KMS-11 (cell line): ENCODE results near the gene SPEM3.

ENCODE experiments used
- H2AFZ ChIP-seq: fragments of 200-600 bp; sonication (generic); 2 replicates; pipeline ENCODE4 v1.6.1; 2016; ENCODE audit warnings: antibody characterized with exemption, mixed run types, low read depth
- H3K27ac ChIP-seq: fragments of 200-600 bp; sonication (generic); 2 replicates; pipeline ENCODE4 v1.6.1; 2016; ENCODE audit warnings: mild to moderate bottlenecking, mixed run types
- H3K27me3 ChIP-seq: fragments of 200-600 bp; sonication (generic); 2 replicates; pipeline ENCODE4 v1.6.1; 2017; ENCODE audit warnings: mild to moderate bottlenecking, low read depth, mixed run types, moderate library complexity; ENCODE audit not compliant: insufficient read depth
- H3K36me3 ChIP-seq: fragments of 200-600 bp; sonication (generic); 2 replicates; pipeline ENCODE4 v1.6.1; 2017; ENCODE audit warnings: mild to moderate bottlenecking, mixed run types; ENCODE audit not compliant: insufficient read depth
- H3K4me1 ChIP-seq: fragments of 200-600 bp; sonication (generic); 2 replicates; pipeline ENCODE4 v1.6.1; 2016; ENCODE audit warnings: mild to moderate bottlenecking, low read depth, mixed run types; ENCODE audit not compliant: poor library complexity, severe bottlenecking
- H3K4me2 ChIP-seq: fragments of 200-600 bp; sonication (generic); 2 replicates; pipeline ENCODE4 v1.7.0; 2016; ENCODE audit warnings: mild to moderate bottlenecking, mixed run types
- H3K4me3 ChIP-seq: fragments of 200-600 bp; sonication (generic); IDR thresholded peaks from 2 replicates; pipeline ENCODE4 v1.6.1; 2017; ENCODE audit warnings: low read depth, low read length, mixed read lengths; ENCODE audit not compliant: insufficient read depth
- H3K79me2 ChIP-seq: fragments of 200-600 bp; sonication (generic); 2 replicates; pipeline ENCODE4 v1.6.1; 2016; ENCODE audit warnings: low read depth, mixed run types; ENCODE audit not compliant: insufficient read depth
- H3K9ac ChIP-seq: fragments of 200-600 bp; sonication (generic); 2 replicates; pipeline ENCODE4 v1.6.1; 2016; ENCODE audit warnings: mild to moderate bottlenecking, mixed run types
- H4K20me1 ChIP-seq: fragments of 200-600 bp; sonication (generic); 2 replicates; pipeline ENCODE4 v1.6.1; 2016; ENCODE audit warnings: mild to moderate bottlenecking, mixed run types; ENCODE audit not compliant: insufficient read depth
- CTCF ChIP-seq: fragments of 200-600 bp; sonication (generic); conservative IDR thresholded peaks from 2 replicates; pipeline ENCODE4 v1.6.1; 2017; ENCODE audit warnings: low read depth, mild to moderate bottlenecking, antibody characterized with exemption, low read length, moderate library complexity, mixed read lengths

The SPEM3 gene

GRCh38 chr17:7403043-7403726 is 25.5 kb upstream of the SPEM3 start:
- H3K9ac ChIP-seq, result no peak overlapping the region
- no peak overlapping the region for H3K27ac ChIP-seq
- H3K4me1 ChIP-seq, result no peaks in the 10 kb centered on the region
- H4K20me1 ChIP-seq, result no peaks in the 10 kb centered on the region
- H2AFZ ChIP-seq, result no peak overlapping the region
- no peaks in the 10 kb centered on the region for H3K27me3 ChIP-seq
- TF ChIP-seq CTCF, result no peak
- H3K4me3 ChIP-seq, result no peak overlapping the region
- no peaks in the 10 kb centered on the region for H3K36me3 ChIP-seq
- no peak overlapping the region for H3K4me2 ChIP-seq
- no peaks in the 10 kb centered on the region for H3K79me2 ChIP-seq

- no peak overlapping the region for H3K9ac ChIP-seq
- H4K20me1 ChIP-seq, result no peaks in the 10 kb centered on the region
- no peaks in the 10 kb centered on the region for H3K27me3 ChIP-seq
- no peaks in the 10 kb centered on the region for H3K4me1 ChIP-seq
- no peak overlapping the region for H3K27ac ChIP-seq
- no peaks in the 10 kb centered on the region for H3K79me2 ChIP-seq
- H3K36me3 ChIP-seq, result no peaks in the 10 kb centered on the region
- H3K4me2 ChIP-seq, result no peak overlapping the region
- TF ChIP-seq CTCF, result no peak
- no peak overlapping the region for H2AFZ ChIP-seq
- H3K4me3 ChIP-seq, result no peak overlapping the region
Observed at GRCh38 chr17:7403727-7403976, 25.0 kb upstream of the SPEM3 start.

- Histone ChIP-seq H2AFZ (no peak within 1 kb of the TSS), H3K79me2 (no peaks in the 10 kb centered on the region), H3K4me2 (no peak within 1 kb of the TSS), H3K36me3 (no peaks in the 10 kb centered on the region), H3K27me3 (no peaks in the 10 kb centered on the region), H3K4me1 (no peaks in the 10 kb centered on the region), H3K4me3 (no peak within 1 kb of the TSS), H3K9ac (no peak within 1 kb of the TSS), H3K27ac (no peak within 1 kb of the TSS), H4K20me1 (no peaks in the 10 kb centered on the region)
- TF ChIP-seq CTCF, result no peak
Observed at GRCh38 chr17:7403977-7404736, 24.5 kb upstream of the SPEM3 start, which contains the start of gene TMEM256. Gene TMEM256 (minus strand): TSS chr17:7404097. CDS start chr17:7404084, 13 bp downstream.

- Histone ChIP-seq H3K27ac (no peak overlapping the region), H2AFZ (no peak overlapping the region)
- TF ChIP-seq CTCF, result no peak
Observed at GRCh38 chr17:7404737-7405349, 23.8 kb upstream of the SPEM3 start.

More at GRCh38 chr17:7404737-7405349, 23.8 kb upstream of the SPEM3 start:
- no peaks in the 10 kb centered on the region for H3K79me2 ChIP-seq
- H3K36me3 ChIP-seq, result no peaks in the 10 kb centered on the region
- H4K20me1 ChIP-seq, result no peaks in the 10 kb centered on the region
- H3K4me1 ChIP-seq, result no peaks in the 10 kb centered on the region
- no peak overlapping the region for H3K4me3 ChIP-seq
- no peak overlapping the region for H3K4me2 ChIP-seq
- H3K27me3 ChIP-seq, result no peaks in the 10 kb centered on the region
- H3K9ac ChIP-seq, result no peak overlapping the region
